Muscle layer of duodenum (tissue), 2 donors: ENCODE data around the gene GNG7.
A peak's percentile ranks its signal among the peaks of the same experiment; 100 is the strongest.
"Not testable (repeated sequence)": the region's sequence is repeated elsewhere in the genome, so short reads cannot be mapped to it uniquely, and the experiment has no call there.

Experiments
- H3K27ac ChIP-seq: one replicate; pipeline ENCODE4 v1.7.0; 2013; ENCODE audit warnings: mild to moderate bottlenecking, low read length
- H3K27me3 ChIP-seq: one replicate; pipeline ENCODE4 v1.7.0; 2013; ENCODE audit warnings: low read depth, mild to moderate bottlenecking, control low read depth, low read length
- H3K36me3 ChIP-seq, 2 donors: one replicate each; pipeline ENCODE4 v1.7.0; 2013; ENCODE audit warnings: low read length in 2 of 2, control low read depth in 1 of 2, mild to moderate bottlenecking in 1 of 2; ENCODE audit not compliant: insufficient read depth in 2 of 2, control insufficient read depth in 1 of 2
- H3K4me1 ChIP-seq, 2 donors: one replicate each; pipeline ENCODE4 v1.7.0; 2013; ENCODE audit warnings: low read length in 2 of 2, mild to moderate bottlenecking in 2 of 2, control low read depth in 1 of 2, moderate library complexity in 1 of 2; ENCODE audit not compliant: insufficient read depth in 2 of 2, control insufficient read depth in 1 of 2
- H3K4me3 ChIP-seq, 2 donors: one replicate each; pipeline ENCODE4 v1.7.0; 2013; ENCODE audit warnings: low read length in 2 of 2, low read depth in 1 of 2, mild to moderate bottlenecking in 1 of 2
- H3K9me3 ChIP-seq, 2 donors: one replicate each; pipeline ENCODE4 v1.7.0; 2013; ENCODE audit warnings: low read length in 2 of 2, control low read depth in 1 of 2, mild to moderate bottlenecking in 1 of 2; ENCODE audit not compliant: control insufficient read depth in 1 of 2
- donor health status: healthy.

Gene GNG7

GRCh38 chr19:2500156-2500555 is 202.3 kb downstream of the GNG7 start:
- no peak overlapping the region for H3K27ac ChIP-seq
- H3K36me3 ChIP-seq = no peaks in the 10 kb centered on the region
- H3K27me3 ChIP-seq = no peaks in the 10 kb centered on the region
- no peak overlapping the region for H3K4me3 ChIP-seq
- peaks cover 6% of the 10 kb centered on the region in 2 donors for H3K4me1 ChIP-seq
- H3K9me3 ChIP-seq = no peaks in the 10 kb centered on the region

GRCh38 chr19:2497186-2497585 is 205.3 kb downstream of the GNG7 start:
- Histone ChIP-seq H3K9me3 (no peaks in the 10 kb centered on the region), H3K4me1 (peaks cover 6 to 15% of the 10 kb centered on the region in 2 donors), H3K27ac (no peak overlapping the region), H3K36me3 (no peaks in the 10 kb centered on the region), H3K27me3 (no peaks in the 10 kb centered on the region), H3K4me3 (no peak overlapping the region)

- peak overlapping the region in 1 of 2 donors; percentile 78 for H3K4me3 ChIP-seq
- H3K9me3 ChIP-seq = no peaks in the 10 kb centered on the region
- no peaks in the 10 kb centered on the region for H3K27me3 ChIP-seq
- H3K27ac ChIP-seq = peak overlapping the region; percentile 10
- peaks cover 6 to 15% of the 10 kb centered on the region in 2 donors for H3K4me1 ChIP-seq
- no peaks in the 10 kb centered on the region for H3K36me3 ChIP-seq
Measured at GRCh38 chr19:2495651-2496316, 206.7 kb downstream of the GNG7 start.

- Histone ChIP-seq H3K36me3 (no peaks in the 10 kb centered on the region), H3K27me3 (no peaks in the 10 kb centered on the region), H3K4me1 (peaks cover 6 to 15% of the 10 kb centered on the region in 2 donors), H3K9me3 (no peaks in the 10 kb centered on the region), H3K4me3 (peak overlapping the region; percentile 69 to 78), H3K27ac (no peak overlapping the region)
Measured at GRCh38 chr19:2495130-2495641, 207.3 kb downstream of the GNG7 start.

GRCh38 chr19:2494447-2495129 is 207.9 kb downstream of the GNG7 start:
- Histone ChIP-seq H3K36me3 (no peaks in the 10 kb centered on the region), H3K27ac (no peak overlapping the region), H3K4me1 (peaks cover 9 to 20% of the 10 kb centered on the region in 2 donors), H3K27me3 (no peaks in the 10 kb centered on the region), H3K9me3 (no peaks in the 10 kb centered on the region), H3K4me3 (peak overlapping the region; percentile 69 to 78)

- peak overlapping the region; percentile 69 to 78 for H3K4me3 ChIP-seq
- H3K36me3 ChIP-seq = no peaks in the 10 kb centered on the region
- no peaks in the 10 kb centered on the region for H3K27me3 ChIP-seq
- no peak overlapping the region for H3K27ac ChIP-seq
- no peaks in the 10 kb centered on the region for H3K9me3 ChIP-seq
- H3K4me1 ChIP-seq = peaks cover 11 to 26% of the 10 kb centered on the region in 2 donors
Measured at GRCh38 chr19:2494084-2494446, 208.4 kb downstream of the GNG7 start.

GRCh38 chr19:2493448-2493847 is 209.0 kb downstream of the GNG7 start:
- not testable (repeated sequence) for H3K36me3 ChIP-seq, H3K9me3 ChIP-seq, H3K27ac ChIP-seq, H3K27me3 ChIP-seq, H3K4me3 ChIP-seq
- peaks cover 11 to 32% of the 10 kb centered on the region in 2 donors for H3K4me1 ChIP-seq

- H3K9me3 ChIP-seq = no peaks in the 10 kb centered on the region
- H3K27ac ChIP-seq = no peak overlapping the region
- H3K4me3 ChIP-seq = no peak overlapping the region
- H3K36me3 ChIP-seq = no peaks in the 10 kb centered on the region
- peaks cover 11 to 37% of the 10 kb centered on the region in 2 donors for H3K4me1 ChIP-seq
- H3K27me3 ChIP-seq = no peaks in the 10 kb centered on the region
Measured at GRCh38 chr19:2492870-2493269, 209.6 kb downstream of the GNG7 start.

- Histone ChIP-seq H3K4me3 (no peak overlapping the region), H3K27me3 (no peaks in the 10 kb centered on the region), H3K27ac (no peak overlapping the region), H3K9me3 (no peaks in the 10 kb centered on the region), H3K4me1 (peaks cover 11 to 37% of the 10 kb centered on the region in 2 donors), H3K36me3 (no peaks in the 10 kb centered on the region)
Measured at GRCh38 chr19:2491130-2491801, 211.2 kb downstream of the GNG7 start.

- Histone ChIP-seq H3K36me3 (no peaks in the 10 kb centered on the region), H3K4me3 (no peak overlapping the region), H3K9me3 (no peaks in the 10 kb centered on the region), H3K4me1 (peaks cover 5 to 34% of the 10 kb centered on the region in 2 donors), H3K27ac (no peak overlapping the region), H3K27me3 (no peaks in the 10 kb centered on the region)
Measured at GRCh38 chr19:2490659-2491058, 211.8 kb downstream of the GNG7 start.

- H3K9me3 ChIP-seq = no peaks in the 10 kb centered on the region
- no peaks in the 10 kb centered on the region for H3K36me3 ChIP-seq
- H3K27ac ChIP-seq = no peak overlapping the region
- H3K4me3 ChIP-seq = peak overlapping the region; percentile 26 to 61
- no peaks in the 10 kb centered on the region for H3K27me3 ChIP-seq
- peaks cover 4 to 24% of the 10 kb centered on the region in 2 donors for H3K4me1 ChIP-seq
Measured at GRCh38 chr19:2488942-2489731, 213.4 kb downstream of the GNG7 start.
